ENCODE measurements around the gene TSR1.

TSR1 gene

GRCh38 chr17:2369551-2370210 lies 33.4 kb upstream of the TSR1 start:
- no peak overlapping the region for H3K27ac ChIP-seq (ENCODE audit: insufficient read depth, low read length, poor library complexity, severe bottlenecking)

GRCh38 chr17:2369039-2369438 lies 32.8 kb upstream of the TSR1 start:
- H3K4me1 ChIP-seq (ENCODE audit: control insufficient read depth, insufficient read depth, low read length, poor library complexity, severe bottlenecking) = no peaks in the 10 kb centered on the region
- no peak overlapping the region for H3K27ac ChIP-seq (ENCODE audit: insufficient read depth, low read length, poor library complexity, severe bottlenecking)
- no peaks in the 10 kb centered on the region for H3K27me3 ChIP-seq (replicated peaks; ENCODE audit: control insufficient read depth, insufficient read depth, low read length, poor library complexity, severe bottlenecking)
- no peaks in the 10 kb centered on the region for H3K9me3 ChIP-seq (ENCODE audit: control insufficient read depth, low read length)
- no peak overlapping the region for H3K4me3 ChIP-seq (ENCODE audit: insufficient read depth, low read depth, low read length, poor library complexity, severe bottlenecking)
- DNase-seq = no peak
- H3K36me3 ChIP-seq (ENCODE audit: control insufficient read depth, insufficient read depth, low read length) = peaks cover 38% of the 10 kb centered on the region

More at GRCh38 chr17:2369551-2370210, 33.4 kb upstream of the TSR1 start:
- peaks cover 32% of the 10 kb centered on the region for H3K36me3 ChIP-seq (ENCODE audit: control insufficient read depth, insufficient read depth, low read length)
- H3K4me3 ChIP-seq (ENCODE audit: insufficient read depth, low read depth, low read length, poor library complexity, severe bottlenecking) = no peak overlapping the region
- no peak for DNase-seq
- no peaks in the 10 kb centered on the region for H3K4me1 ChIP-seq (ENCODE audit: control insufficient read depth, insufficient read depth, low read length, poor library complexity, severe bottlenecking)
- no peaks in the 10 kb centered on the region for H3K9me3 ChIP-seq (ENCODE audit: control insufficient read depth, low read length)
- no peaks in the 10 kb centered on the region for H3K27me3 ChIP-seq (replicated peaks; ENCODE audit: control insufficient read depth, insufficient read depth, low read length, poor library complexity, severe bottlenecking)

GRCh38 chr17:2368359-2368758 lies 32.1 kb upstream of the TSR1 start:
- Histone ChIP-seq H3K27me3 (replicated peaks; ENCODE audit: control insufficient read depth, insufficient read depth, low read length, poor library complexity, severe bottlenecking) (no peaks in the 10 kb centered on the region), H3K4me3 (ENCODE audit: insufficient read depth, low read depth, low read length, poor library complexity, severe bottlenecking) (no peak overlapping the region), H3K9me3 (ENCODE audit: control insufficient read depth, low read length) (no peaks in the 10 kb centered on the region), H3K4me1 (ENCODE audit: control insufficient read depth, insufficient read depth, low read length, poor library complexity, severe bottlenecking) (no peaks in the 10 kb centered on the region), H3K36me3 (ENCODE audit: control insufficient read depth, insufficient read depth, low read length) (peaks cover 41% of the 10 kb centered on the region), H3K27ac (ENCODE audit: insufficient read depth, low read length, poor library complexity, severe bottlenecking) (no peak overlapping the region)
- DNase-seq = no peak

- DNase-seq = no peak
- H3K27ac ChIP-seq (ENCODE audit: insufficient read depth, low read length, poor library complexity, severe bottlenecking) = no peak overlapping the region
- H3K9me3 ChIP-seq (ENCODE audit: control insufficient read depth, low read length) = no peaks in the 10 kb centered on the region
- H3K4me3 ChIP-seq (ENCODE audit: insufficient read depth, low read depth, low read length, poor library complexity, severe bottlenecking) = no peak overlapping the region
- no peaks in the 10 kb centered on the region for H3K27me3 ChIP-seq (replicated peaks; ENCODE audit: control insufficient read depth, insufficient read depth, low read length, poor library complexity, severe bottlenecking)
- H3K4me1 ChIP-seq (ENCODE audit: control insufficient read depth, insufficient read depth, low read length, poor library complexity, severe bottlenecking) = no peaks in the 10 kb centered on the region
- H3K36me3 ChIP-seq (ENCODE audit: control insufficient read depth, insufficient read depth, low read length) = peaks cover 41% of the 10 kb centered on the region
Observed at GRCh38 chr17:2366747-2367494, 30.7 kb upstream of the TSR1 start.

GRCh38 chr17:2365132-2365531 lies 28.9 kb upstream of the TSR1 start:
- DNase-seq = no peak
- H3K4me1 ChIP-seq (ENCODE audit: control insufficient read depth, insufficient read depth, low read length, poor library complexity, severe bottlenecking) = no peaks in the 10 kb centered on the region
- H3K27me3 ChIP-seq (replicated peaks; ENCODE audit: control insufficient read depth, insufficient read depth, low read length, poor library complexity, severe bottlenecking) = no peaks in the 10 kb centered on the region
- no peak overlapping the region for H3K27ac ChIP-seq (ENCODE audit: insufficient read depth, low read length, poor library complexity, severe bottlenecking)
- H3K36me3 ChIP-seq (ENCODE audit: control insufficient read depth, insufficient read depth, low read length) = peaks cover 43% of the 10 kb centered on the region
- no peak overlapping the region for H3K4me3 ChIP-seq (ENCODE audit: insufficient read depth, low read depth, low read length, poor library complexity, severe bottlenecking)
- no peaks in the 10 kb centered on the region for H3K9me3 ChIP-seq (ENCODE audit: control insufficient read depth, low read length)

GRCh38 chr17:2364763-2365116 lies 28.5 kb upstream of the TSR1 start:
- Histone ChIP-seq H3K36me3 (ENCODE audit: control insufficient read depth, insufficient read depth, low read length) (peaks cover 43% of the 10 kb centered on the region), H3K9me3 (ENCODE audit: control insufficient read depth, low read length) (no peaks in the 10 kb centered on the region), H3K4me3 (ENCODE audit: insufficient read depth, low read depth, low read length, poor library complexity, severe bottlenecking) (no peak overlapping the region), H3K27ac (ENCODE audit: insufficient read depth, low read length, poor library complexity, severe bottlenecking) (no peak overlapping the region), H3K4me1 (ENCODE audit: control insufficient read depth, insufficient read depth, low read length, poor library complexity, severe bottlenecking) (no peaks in the 10 kb centered on the region), H3K27me3 (replicated peaks; ENCODE audit: control insufficient read depth, insufficient read depth, low read length, poor library complexity, severe bottlenecking) (no peaks in the 10 kb centered on the region)
- DNase-seq = no peak

- no peak for DNase-seq
- Histone ChIP-seq H3K27ac (ENCODE audit: insufficient read depth, low read length, poor library complexity, severe bottlenecking) (no peak overlapping the region), H3K27me3 (replicated peaks; ENCODE audit: control insufficient read depth, insufficient read depth, low read length, poor library complexity, severe bottlenecking) (no peaks in the 10 kb centered on the region), H3K4me1 (ENCODE audit: control insufficient read depth, insufficient read depth, low read length, poor library complexity, severe bottlenecking) (no peaks in the 10 kb centered on the region), H3K4me3 (ENCODE audit: insufficient read depth, low read depth, low read length, poor library complexity, severe bottlenecking) (no peak overlapping the region), H3K9me3 (ENCODE audit: control insufficient read depth, low read length) (no peaks in the 10 kb centered on the region), H3K36me3 (ENCODE audit: control insufficient read depth, insufficient read depth, low read length) (peaks cover 43% of the 10 kb centered on the region)
Observed at GRCh38 chr17:2363851-2364762, 27.9 kb upstream of the TSR1 start.

- Histone ChIP-seq H3K27ac (ENCODE audit: insufficient read depth, low read length, poor library complexity, severe bottlenecking) (no peak overlapping the region), H3K27me3 (replicated peaks; ENCODE audit: control insufficient read depth, insufficient read depth, low read length, poor library complexity, severe bottlenecking) (no peaks in the 10 kb centered on the region), H3K36me3 (ENCODE audit: control insufficient read depth, insufficient read depth, low read length) (peaks cover 43% of the 10 kb centered on the region), H3K4me3 (ENCODE audit: insufficient read depth, low read depth, low read length, poor library complexity, severe bottlenecking) (no peak overlapping the region), H3K4me1 (ENCODE audit: control insufficient read depth, insufficient read depth, low read length, poor library complexity, severe bottlenecking) (no peaks in the 10 kb centered on the region), H3K9me3 (ENCODE audit: control insufficient read depth, low read length) (no peaks in the 10 kb centered on the region)
- DNase-seq = no peak
Observed at GRCh38 chr17:2363318-2363717, 27.1 kb upstream of the TSR1 start.

- Histone ChIP-seq H3K27me3 (replicated peaks; ENCODE audit: control insufficient read depth, insufficient read depth, low read length, poor library complexity, severe bottlenecking) (no peaks in the 10 kb centered on the region), H3K9me3 (ENCODE audit: control insufficient read depth, low read length) (no peaks in the 10 kb centered on the region), H3K27ac (ENCODE audit: insufficient read depth, low read length, poor library complexity, severe bottlenecking) (no peak overlapping the region), H3K4me3 (ENCODE audit: insufficient read depth, low read depth, low read length, poor library complexity, severe bottlenecking) (no peak overlapping the region), H3K4me1 (ENCODE audit: control insufficient read depth, insufficient read depth, low read length, poor library complexity, severe bottlenecking) (no peaks in the 10 kb centered on the region), H3K36me3 (ENCODE audit: control insufficient read depth, insufficient read depth, low read length) (peaks cover 43% of the 10 kb centered on the region)
- no peak for DNase-seq
Observed at GRCh38 chr17:2362881-2363280, 26.6 kb upstream of the TSR1 start.

GRCh38 chr17:2362416-2362815 lies 26.2 kb upstream of the TSR1 start:
- peaks cover 43% of the 10 kb centered on the region for H3K36me3 ChIP-seq (ENCODE audit: control insufficient read depth, insufficient read depth, low read length)
- no peaks in the 10 kb centered on the region for H3K9me3 ChIP-seq (ENCODE audit: control insufficient read depth, low read length)
- H3K4me3 ChIP-seq (ENCODE audit: insufficient read depth, low read depth, low read length, poor library complexity, severe bottlenecking) = no peak overlapping the region
- H3K4me1 ChIP-seq (ENCODE audit: control insufficient read depth, insufficient read depth, low read length, poor library complexity, severe bottlenecking) = no peaks in the 10 kb centered on the region
- H3K27me3 ChIP-seq (replicated peaks; ENCODE audit: control insufficient read depth, insufficient read depth, low read length, poor library complexity, severe bottlenecking) = no peaks in the 10 kb centered on the region
- no peak overlapping the region for H3K27ac ChIP-seq (ENCODE audit: insufficient read depth, low read length, poor library complexity, severe bottlenecking)
- no peak for DNase-seq

Measured in effector memory CD4-positive, alpha-beta T cell (primary cell).